HEK293 (cell line): ENCODE results near the gene ZYX.
"Not testable (repeated sequence)": the region's sequence is repeated elsewhere in the genome, so short reads cannot be mapped to it uniquely, and the experiment has no call there.

Source experiments
- CTCF ChIP-seq: fragments of 450-650 bp; formaldehyde crosslinking; IDR thresholded peaks from 2 replicates; pipeline ENCODE4 v1.5.1; 2016; ENCODE audit warnings: missing biosample characterization, missing genetic modification characterization
- MYNN ChIP-seq: fragments of 450-650 bp; formaldehyde crosslinking; IDR thresholded peaks from 2 replicates; pipeline ENCODE4 v1.5.1; 2016; ENCODE audit warnings: missing biosample characterization, missing genetic modification characterization, borderline replicate concordance
- REST ChIP-seq: fragments of 450-650 bp; formaldehyde crosslinking; IDR thresholded peaks from 2 replicates; pipeline ENCODE4 v1.5.1; 2016; ENCODE audit warnings: missing biosample characterization, missing genetic modification characterization
- ZBTB1 ChIP-seq: fragments of 450-650 bp; formaldehyde crosslinking; IDR thresholded peaks from 2 replicates; pipeline ENCODE4 v1.5.1; 2016; ENCODE audit warnings: missing biosample characterization, missing genetic modification characterization
- ZNF121 ChIP-seq: fragments of 450-650 bp; formaldehyde crosslinking; IDR thresholded peaks from 2 replicates; pipeline ENCODE4 v1.5.1; 2016; ENCODE audit warnings: missing biosample characterization, missing genetic modification characterization
- ZNF174 ChIP-seq: fragments of 450-650 bp; formaldehyde crosslinking; IDR thresholded peaks from 2 replicates; pipeline ENCODE4 v1.5.0; 2017; ENCODE audit warnings: missing biosample characterization, mild to moderate bottlenecking, missing genetic modification characterization
- ZNF211 ChIP-seq: fragments of 450-650 bp; formaldehyde crosslinking; IDR thresholded peaks from 2 replicates; pipeline ENCODE4 v1.5.1; 2016; ENCODE audit warnings: low read depth, missing biosample characterization, missing genetic modification characterization
- ZNF529 ChIP-seq: fragments of 450-650 bp; formaldehyde crosslinking; IDR thresholded peaks from 2 replicates; pipeline ENCODE4 v1.5.1; 2017; ENCODE audit warnings: missing genetic modification characterization, missing biosample characterization; ENCODE audit not compliant: insufficient replicate concordance
- ZNF792 ChIP-seq: fragments of 450-650 bp; formaldehyde crosslinking; IDR thresholded peaks from 2 replicates; pipeline ENCODE4 v1.5.1; 2016; ENCODE audit warnings: missing biosample characterization, missing genetic modification characterization

GRCh38 chr7:143415209-143415608, 34.1 kb downstream of the ZYX start:
- TF ChIP-seq ZNF174 (tag by site-specific recombination); REST (tag by site-specific recombination); ZNF211 (tag by site-specific recombination); CTCF (tag by site-specific recombination); MYNN (tag by site-specific recombination); ZNF529 (tag by site-specific recombination); ZNF121 (tag by site-specific recombination); ZBTB1 (tag by site-specific recombination); ZNF792: not testable (repeated sequence)
